Measurements from ENCODE around the gene TRIM36. TPM values are rescaled to one million over a fixed set of nuclear protein-coding genes. Genes with fewer than 3 reads are reported as not detected.

The TRIM36 gene, protein sequence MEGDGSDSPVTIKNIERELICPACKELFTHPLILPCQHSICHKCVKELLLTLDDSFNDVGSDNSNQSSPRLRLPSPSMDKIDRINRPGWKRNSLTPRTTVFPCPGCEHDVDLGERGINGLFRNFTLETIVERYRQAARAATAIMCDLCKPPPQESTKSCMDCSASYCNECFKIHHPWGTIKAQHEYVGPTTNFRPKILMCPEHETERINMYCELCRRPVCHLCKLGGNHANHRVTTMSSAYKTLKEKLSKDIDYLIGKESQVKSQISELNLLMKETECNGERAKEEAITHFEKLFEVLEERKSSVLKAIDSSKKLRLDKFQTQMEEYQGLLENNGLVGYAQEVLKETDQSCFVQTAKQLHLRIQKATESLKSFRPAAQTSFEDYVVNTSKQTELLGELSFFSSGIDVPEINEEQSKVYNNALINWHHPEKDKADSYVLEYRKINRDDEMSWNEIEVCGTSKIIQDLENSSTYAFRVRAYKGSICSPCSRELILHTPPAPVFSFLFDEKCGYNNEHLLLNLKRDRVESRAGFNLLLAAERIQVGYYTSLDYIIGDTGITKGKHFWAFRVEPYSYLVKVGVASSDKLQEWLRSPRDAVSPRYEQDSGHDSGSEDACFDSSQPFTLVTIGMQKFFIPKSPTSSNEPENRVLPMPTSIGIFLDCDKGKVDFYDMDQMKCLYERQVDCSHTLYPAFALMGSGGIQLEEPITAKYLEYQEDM
- 1.3 TPM for total RNA-seq

GRCh38 chr5:115169487-115170133, at the start of gene TRIM36:
TSS of gene TRIM36 (minus strand) at chr5:115169908. CDS start at chr5:115169634, 274 bp downstream.

Other genes with a start within 250 kb of the TRIM36 start
- 19.8 TPM for gene PGGT1B, start 93.0 kb upstream of the TRIM36 start, total RNA-seq
- 2.3 TPM for gene CCDC112, start 126.7 kb upstream of the TRIM36 start, total RNA-seq